ELR (cell line): ENCODE measurements around the gene NAMPT.
"Not testable (repeated sequence)": the region's sequence is repeated elsewhere in the genome, so short reads cannot be mapped to it uniquely, and the experiment has no call there.

Experiments
- DNase-seq: peaks from one replicate; pipeline ENCODE4 v3.0.0-alpha.2; 2015; ENCODE audit warnings: low read depth

Gene NAMPT

GRCh38 chr7:106231856-106232490 lies 52.8 kb downstream of the NAMPT start:
- no peak for DNase-seq

GRCh38 chr7:106225856-106226255 lies 58.9 kb downstream of the NAMPT start:
- DNase-seq: peak; percentile 53

DNA sequence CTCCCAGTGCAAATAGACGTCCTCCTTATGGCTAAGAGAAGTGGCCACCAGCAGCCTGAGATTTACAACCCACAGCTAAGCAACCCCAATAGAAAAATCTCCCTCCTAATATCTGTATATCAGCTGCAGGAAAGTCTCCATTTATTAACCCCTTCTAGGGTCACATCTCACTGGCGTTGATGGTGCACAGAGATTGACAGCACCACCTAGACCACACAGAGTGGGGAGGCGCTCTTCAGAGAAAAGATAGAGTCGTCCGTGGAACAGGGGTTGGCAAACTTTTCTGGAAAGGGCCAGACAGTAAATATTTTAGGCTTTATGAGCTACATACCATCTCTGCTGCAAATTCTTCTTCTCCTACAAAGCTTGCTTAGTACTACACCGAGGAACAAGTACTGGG lies 60.0 kb downstream of the NAMPT start:
- DNase-seq: no peak

DNA sequence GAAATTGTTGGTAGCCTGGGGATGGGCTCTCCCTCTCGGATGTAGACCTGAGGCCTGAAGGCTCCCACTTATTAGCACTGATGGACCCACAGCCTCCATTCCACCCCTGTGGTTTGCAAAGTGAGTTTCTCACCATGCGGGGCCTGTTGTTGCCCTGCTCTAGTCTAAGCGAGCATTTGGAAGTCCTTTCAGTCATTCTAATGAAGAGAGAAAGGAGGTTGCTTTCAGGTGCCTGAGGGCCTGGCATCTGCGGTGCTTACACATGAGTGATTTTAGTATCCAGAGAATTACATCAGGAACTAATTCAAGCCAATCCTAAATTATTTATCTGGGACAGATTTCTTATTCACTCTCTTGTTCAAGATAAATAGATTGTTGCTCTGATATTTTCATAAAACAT lies 61.6 kb downstream of the NAMPT start:
- no peak for DNase-seq

DNA sequence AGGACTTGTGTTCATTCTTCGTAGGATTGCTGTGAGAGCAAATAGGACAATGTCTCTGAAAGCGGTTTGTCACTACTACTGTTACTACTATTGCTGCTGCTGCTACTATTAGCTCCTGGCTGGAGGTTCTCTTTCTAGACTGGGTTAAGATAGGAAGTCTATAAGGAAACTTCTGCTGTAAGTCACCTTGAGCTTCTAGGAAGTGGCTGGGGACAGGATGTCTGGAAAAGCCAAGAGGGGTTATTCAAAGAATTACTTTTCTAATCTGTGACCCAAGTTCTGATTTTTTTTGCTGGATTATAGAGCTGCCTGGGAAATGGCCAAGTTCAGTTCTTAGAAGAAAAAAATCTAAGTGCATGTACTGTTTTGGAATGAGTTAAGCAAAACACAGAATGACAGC lies 62.2 kb downstream of the NAMPT start:
- DNase-seq: no peak

GRCh38 chr7:106220307-106220706 lies 64.5 kb downstream of the NAMPT start:
- DNase-seq: no peak

DNA sequence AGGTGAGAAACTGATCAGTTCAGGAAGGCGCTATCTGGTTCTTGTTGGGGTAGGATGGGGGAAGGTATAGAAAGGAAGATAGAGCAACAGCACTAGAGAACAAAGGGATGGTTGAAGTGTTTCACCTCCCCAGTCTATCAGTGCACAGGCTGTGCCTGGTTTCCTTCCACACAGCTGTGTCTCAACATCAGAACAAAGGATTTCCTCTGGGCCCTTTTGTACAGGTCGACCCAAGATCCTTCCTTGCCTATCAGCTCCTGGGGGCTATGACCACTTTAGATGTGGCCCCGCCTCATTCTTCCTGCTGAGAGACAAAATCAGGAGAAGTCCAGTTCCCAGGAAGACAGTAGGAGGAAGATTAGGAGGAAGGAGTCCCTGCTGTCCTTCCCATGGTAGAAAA lies 65.6 kb downstream of the NAMPT start:
- no peak for DNase-seq

GRCh38 chr7:106218546-106218945 lies 66.2 kb downstream of the NAMPT start:
- DNase-seq: no peak

GRCh38 chr7:106216923-106217542 lies 67.8 kb downstream of the NAMPT start:
- peak; percentile 78 for DNase-seq

DNA sequence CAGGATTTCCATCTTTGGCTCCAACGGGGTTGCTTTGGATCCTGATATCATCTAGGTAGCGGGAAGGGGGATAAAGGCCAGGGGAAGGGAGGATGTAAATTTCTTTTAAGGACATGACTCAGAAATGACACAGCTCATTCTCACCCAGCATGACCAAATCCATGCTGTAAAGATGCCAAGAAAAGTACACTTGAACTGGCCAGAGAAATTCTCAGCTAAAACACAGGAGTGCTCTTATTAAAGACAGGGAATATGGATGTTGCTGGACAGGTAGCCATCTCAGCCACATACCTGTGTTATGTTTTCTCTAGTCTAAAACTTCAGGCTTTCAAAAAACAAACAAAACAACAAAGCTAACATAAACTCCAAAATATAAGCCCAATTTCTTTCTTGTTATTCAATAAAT lies 68.3 kb downstream of the NAMPT start:
- peak; percentile 96 for DNase-seq

GRCh38 chr7:106215868-106216516 lies 68.8 kb downstream of the NAMPT start:
- DNase-seq: no peak

DNA sequence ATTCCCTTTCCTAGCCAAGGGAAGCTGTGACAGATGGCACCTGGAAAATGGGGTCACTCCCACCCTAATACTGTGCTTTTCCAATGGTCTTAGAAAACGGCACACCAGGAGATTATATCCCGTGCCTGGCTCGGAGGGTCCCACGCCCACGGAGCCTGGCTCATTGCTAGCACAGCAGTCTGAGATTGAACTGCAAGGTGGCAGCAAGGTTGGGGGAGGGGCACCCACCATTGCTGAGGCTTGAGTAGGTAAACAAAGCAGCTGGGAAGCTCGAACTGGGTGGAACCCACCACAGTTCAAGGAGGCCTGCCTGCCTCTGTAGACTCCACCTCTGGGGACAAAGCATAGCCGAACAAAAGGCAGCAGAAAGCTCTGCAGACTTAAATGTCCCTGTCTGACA lies 75.8 kb downstream of the NAMPT start:
- DNase-seq: not testable (repeated sequence)

DNA sequence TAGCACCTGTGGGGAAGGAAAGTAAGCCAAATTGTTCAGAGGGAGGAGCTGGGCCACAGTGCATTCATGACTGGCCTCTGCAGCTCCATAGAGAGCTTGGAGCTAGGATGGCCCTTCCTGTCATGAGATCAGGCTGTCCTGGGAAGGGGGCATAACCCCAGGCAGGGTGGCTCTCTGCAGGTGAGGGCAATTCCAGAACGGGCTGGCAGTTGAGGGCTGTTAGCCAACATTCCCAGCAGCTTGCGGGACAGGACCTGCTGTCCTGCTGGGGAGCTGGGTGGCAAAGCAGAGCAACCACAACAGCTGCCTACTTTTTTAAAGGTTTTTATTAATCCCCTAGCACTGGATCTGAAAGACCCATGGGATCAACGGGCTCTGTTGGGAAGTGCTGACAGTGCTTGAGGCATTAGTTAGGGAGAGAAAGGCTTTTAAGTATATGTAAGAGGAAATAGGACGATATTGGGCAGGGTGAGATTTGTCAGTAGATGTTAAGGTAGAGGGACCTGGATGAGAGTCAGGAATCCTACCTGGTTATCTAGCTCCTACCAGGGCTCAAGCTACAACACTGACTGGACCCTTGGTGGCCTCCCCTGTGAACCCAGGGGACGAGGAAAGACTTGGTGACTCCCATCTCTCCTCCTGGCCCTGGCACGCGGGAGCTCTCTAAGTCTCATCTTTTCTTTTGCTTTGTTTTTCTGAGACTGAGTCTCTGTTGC lies 77.8 kb downstream of the NAMPT start:
- DNase-seq: no peak

DNA sequence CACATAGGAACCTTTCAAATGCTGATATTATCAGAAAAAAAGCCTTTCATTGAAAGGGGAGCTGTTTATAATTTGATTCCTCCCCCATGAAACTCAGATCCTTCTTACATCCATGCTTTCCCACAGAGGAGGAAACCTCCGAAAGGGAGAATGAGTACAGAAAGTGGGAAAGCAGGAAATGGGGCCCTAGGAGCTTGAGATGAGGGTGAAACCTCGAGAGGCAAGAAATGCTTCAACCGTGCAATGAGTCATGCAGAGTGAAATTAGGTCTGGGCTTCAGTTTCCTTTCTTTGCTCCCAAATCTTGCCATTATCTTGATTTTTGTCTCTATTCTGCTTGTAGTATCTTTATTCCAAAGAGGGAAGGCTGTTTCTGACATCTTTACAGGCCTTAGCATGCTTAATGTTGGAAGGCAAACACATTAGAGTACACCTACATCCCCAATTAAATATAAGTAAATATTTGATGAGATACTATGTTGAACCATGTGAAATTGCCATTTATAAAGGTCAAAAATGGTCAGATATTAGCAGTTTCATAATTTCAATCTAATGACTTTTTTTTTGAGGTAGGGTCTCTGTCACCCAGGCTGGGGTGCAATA lies 79.1 kb downstream of the NAMPT start:
- peak; percentile 67 for DNase-seq

DNA sequence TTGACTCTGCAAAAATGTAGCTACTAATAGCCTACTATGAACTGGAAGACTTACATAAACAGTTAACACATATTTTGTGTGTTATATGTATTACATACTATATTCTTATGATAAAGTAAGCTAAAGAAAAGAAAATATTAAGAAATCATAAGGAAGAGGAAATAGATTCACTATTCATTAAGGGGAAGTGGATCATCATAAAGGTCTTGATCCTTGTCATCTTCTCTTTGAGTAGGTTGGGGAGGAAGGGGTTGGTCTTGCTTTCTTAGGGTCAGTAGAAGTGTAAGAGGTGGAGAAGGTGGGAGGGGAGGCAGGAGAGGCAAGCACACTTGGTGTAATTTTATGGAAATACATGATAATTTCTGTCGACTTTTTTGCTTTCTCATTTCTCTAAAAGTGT lies 81.3 kb downstream of the NAMPT start:
- DNase-seq: no peak

- no peak for DNase-seq
Measured at GRCh38 chr7:106201164-106201563, 83.6 kb downstream of the NAMPT start.

- DNase-seq: no peak
Measured at GRCh38 chr7:106199813-106200364, 84.9 kb downstream of the NAMPT start.

- no peak for DNase-seq
Measured at GRCh38 chr7:106199024-106199423, 85.8 kb downstream of the NAMPT start.
